ENCODE results near the gene MOB3C.

Gene MOB3C

GRCh38 chr1:46581681-46582455 lies 34.7 kb downstream of the MOB3C start:
- TF ChIP-seq POLR2AphosphoS5 (IDR thresholded peaks at IDR 0.05; ENCODE audit: low read depth, low read length) (no peak), POLR2A (IDR thresholded peaks at IDR 0.05; ENCODE audit: low read depth, low read length) (no peak), TAF1 (IDR thresholded peaks at IDR 0.05; ENCODE audit: borderline replicate concordance, low read depth, low read length) (no peak)
- FAIRE-seq: no peak
- no peak for DNase-seq (ENCODE audit: insufficient read length)

- TF ChIP-seq TAF1 (IDR thresholded peaks at IDR 0.05; ENCODE audit: borderline replicate concordance, low read depth, low read length) (no peak), POLR2AphosphoS5 (IDR thresholded peaks at IDR 0.05; ENCODE audit: low read depth, low read length) (no peak)
- DNase-seq (ENCODE audit: insufficient read length) (no peak), FAIRE-seq (no peak)
Measured at GRCh38 chr1:46580140-46580903, 36.3 kb downstream of the MOB3C start.

GRCh38 chr1:46577671-46578070 lies 38.9 kb downstream of the MOB3C start:
- TF ChIP-seq POLR2AphosphoS5 (IDR thresholded peaks at IDR 0.05; ENCODE audit: low read depth, low read length): no peak
- DNase-seq (ENCODE audit: insufficient read length) (no peak), FAIRE-seq (no peak)

- DNase-seq (ENCODE audit: insufficient read length) (no peak), FAIRE-seq (no peak)
- TF ChIP-seq POLR2AphosphoS5 (IDR thresholded peaks at IDR 0.05; ENCODE audit: low read depth, low read length): no peak
- TF ChIP-seq POLR2A (IDR thresholded peaks at IDR 0.05; ENCODE audit: low read depth, low read length): no peak
- no peak for TF ChIP-seq TAF1 (IDR thresholded peaks at IDR 0.05; ENCODE audit: borderline replicate concordance, low read depth, low read length)
Measured at GRCh38 chr1:46576596-46576995, 40.0 kb downstream of the MOB3C start.

GRCh38 chr1:46575778-46576177 lies 40.8 kb downstream of the MOB3C start:
- FAIRE-seq: no peak

GRCh38 chr1:46575300-46575699 lies 41.3 kb downstream of the MOB3C start:
- no peak for FAIRE-seq
- TF ChIP-seq TAF1 (IDR thresholded peaks at IDR 0.05; ENCODE audit: borderline replicate concordance, low read depth, low read length) (no peak), POLR2A (IDR thresholded peaks at IDR 0.05; ENCODE audit: low read depth, low read length) (no peak), POLR2AphosphoS5 (IDR thresholded peaks at IDR 0.05; ENCODE audit: low read depth, low read length) (no peak)
- no peak for DNase-seq (ENCODE audit: insufficient read length)

More at GRCh38 chr1:46575778-46576177, 40.8 kb downstream of the MOB3C start:
- DNase-seq (ENCODE audit: insufficient read length): no peak
- no peak for TF ChIP-seq TAF1 (IDR thresholded peaks at IDR 0.05; ENCODE audit: borderline replicate concordance, low read depth, low read length)
- TF ChIP-seq POLR2AphosphoS5 (IDR thresholded peaks at IDR 0.05; ENCODE audit: low read depth, low read length): no peak
- TF ChIP-seq POLR2A (IDR thresholded peaks at IDR 0.05; ENCODE audit: low read depth, low read length): no peak

GRCh38 chr1:46571691-46572225 lies 44.9 kb downstream of the MOB3C start:
- TF ChIP-seq POLR2AphosphoS5 (IDR thresholded peaks at IDR 0.05; ENCODE audit: low read depth, low read length) (no peak), POLR2A (IDR thresholded peaks at IDR 0.05; ENCODE audit: low read depth, low read length) (no peak), TAF1 (IDR thresholded peaks at IDR 0.05; ENCODE audit: borderline replicate concordance, low read depth, low read length) (no peak)
- FAIRE-seq: no peak
- DNase-seq (ENCODE audit: insufficient read length): no peak

- TF ChIP-seq POLR2AphosphoS5 (IDR thresholded peaks at IDR 0.05; ENCODE audit: low read depth, low read length): no peak
- no peak for TF ChIP-seq POLR2A (IDR thresholded peaks at IDR 0.05; ENCODE audit: low read depth, low read length)
- no peak for TF ChIP-seq TAF1 (IDR thresholded peaks at IDR 0.05; ENCODE audit: borderline replicate concordance, low read depth, low read length)
- no peak for FAIRE-seq
- no peak for DNase-seq (ENCODE audit: insufficient read length)
Measured at GRCh38 chr1:46569884-46570725, 46.5 kb downstream of the MOB3C start.

- no peak for FAIRE-seq
- TF ChIP-seq POLR2AphosphoS5 (IDR thresholded peaks at IDR 0.05; ENCODE audit: low read depth, low read length) (no peak), TAF1 (IDR thresholded peaks at IDR 0.05; ENCODE audit: borderline replicate concordance, low read depth, low read length) (no peak), POLR2A (IDR thresholded peaks at IDR 0.05; ENCODE audit: low read depth, low read length) (no peak)
- no peak for DNase-seq (ENCODE audit: insufficient read length)
Measured at GRCh38 chr1:46569116-46569515, 47.5 kb downstream of the MOB3C start.

- TF ChIP-seq POLR2AphosphoS5 (IDR thresholded peaks at IDR 0.05; ENCODE audit: low read depth, low read length) (no peak), TAF1 (IDR thresholded peaks at IDR 0.05; ENCODE audit: borderline replicate concordance, low read depth, low read length) (no peak), POLR2A (IDR thresholded peaks at IDR 0.05; ENCODE audit: low read depth, low read length) (no peak)
- FAIRE-seq: no peak
- DNase-seq (ENCODE audit: insufficient read length): no peak
Measured at GRCh38 chr1:46568461-46568891, 48.1 kb downstream of the MOB3C start.

GRCh38 chr1:46563341-46563740 lies 53.3 kb downstream of the MOB3C start:
- DNase-seq (ENCODE audit: insufficient read length) (no peak), FAIRE-seq (no peak)
- no peak for TF ChIP-seq POLR2A (IDR thresholded peaks at IDR 0.05; ENCODE audit: low read depth, low read length)
- no peak for TF ChIP-seq TAF1 (IDR thresholded peaks at IDR 0.05; ENCODE audit: borderline replicate concordance, low read depth, low read length)
